DOHH2 (cell line): ENCODE results near the gene RAD51.

ENCODE experiments used
- H3F3A ChIP-seq: fragments of 200-600 bp; sonication (generic), shearing (Covaris generic); 2 replicates; pipeline ENCODE4 v1.6.0; 2016; ENCODE audit warnings: antibody characterized with exemption, mild to moderate bottlenecking; ENCODE audit not compliant: control insufficient read depth, insufficient read depth
- H3K27ac ChIP-seq: fragments of 200-600 bp; sonication (generic); 2 replicates; pipeline ENCODE4 v1.5.1; 2014; ENCODE audit warnings: low read depth, mild to moderate bottlenecking, low read length, moderate library complexity
- H3K27me3 ChIP-seq: fragments of 200-600 bp; sonication (generic); 2 replicates; pipeline ENCODE4 v1.6.1; 2014; ENCODE audit warnings: mild to moderate bottlenecking, low read length, mixed read lengths; ENCODE audit not compliant: control insufficient read depth
- H3K36me3 ChIP-seq: fragments of 200-600 bp; sonication (generic); 2 replicates; pipeline ENCODE4 v1.6.1; 2014; ENCODE audit warnings: mild to moderate bottlenecking, low read length, moderate library complexity, mixed read lengths; ENCODE audit not compliant: control insufficient read depth
- H3K4me1 ChIP-seq: fragments of 200-600 bp; sonication (generic); 2 replicates; pipeline ENCODE4 v1.6.1; 2014; ENCODE audit warnings: mild to moderate bottlenecking, low read length, mixed read lengths; ENCODE audit not compliant: control insufficient read depth
- H3K4me2 ChIP-seq: fragments of 200-600 bp; sonication (generic); 2 replicates; pipeline ENCODE4 v1.6.0; 2014; ENCODE audit warnings: mild to moderate bottlenecking, low read length, moderate library complexity
- H3K4me3 ChIP-seq: fragments of 200-600 bp; sonication (generic); 2 replicates; pipeline ENCODE4 v1.5.1; 2014; ENCODE audit warnings: mild to moderate bottlenecking, low read length, mixed read lengths
- H3K79me2 ChIP-seq: fragments of 200-600 bp; sonication (generic); 2 replicates; pipeline ENCODE4 v1.6.1; 2014; ENCODE audit warnings: mild to moderate bottlenecking, low read length, mixed read lengths; ENCODE audit not compliant: control insufficient read depth
- H3K9me2 ChIP-seq: fragments of 200-600 bp; sonication (generic); replicated peaks from 2 replicates; pipeline ENCODE4 v1.6.1; 2014; ENCODE audit warnings: mild to moderate bottlenecking, low read length, mixed read lengths; ENCODE audit not compliant: control insufficient read depth
- H3K9me3 ChIP-seq: fragments of 200-600 bp; sonication (generic); 2 replicates; pipeline ENCODE4 v1.6.1; 2014; ENCODE audit warnings: antibody characterized with exemption, low read length, mixed read lengths; ENCODE audit not compliant: control insufficient read depth, insufficient read depth
- H4K20me1 ChIP-seq: fragments of 200-600 bp; sonication (generic); 2 replicates; pipeline ENCODE4 v1.6.0; 2014; ENCODE audit warnings: low read depth, mild to moderate bottlenecking, antibody characterized with exemption, low read length, moderate library complexity; ENCODE audit not compliant: control insufficient read depth, insufficient read depth
- CTCF ChIP-seq: fragments of 200-600 bp; sonication (generic); IDR thresholded peaks from one replicate; pipeline ENCODE4 v1.5.1; 2014; ENCODE audit warnings: antibody characterized with exemption, mild to moderate bottlenecking, low read depth, low read length; ENCODE audit not compliant: poor library complexity, severe bottlenecking
- EZH2phosphoT487 ChIP-seq: fragments of 200-600 bp; sonication (generic); IDR thresholded peaks from 2 replicates; pipeline ENCODE4 v1.6.1; 2017; ENCODE audit warnings: borderline replicate concordance, mild to moderate bottlenecking, antibody characterized with exemption, low read length, moderate library complexity, mixed read lengths

Gene RAD51

GRCh38 chr15:40736575-40736974, 41.6 kb downstream of the RAD51 start:
- Histone ChIP-seq H3K4me3 (no peak overlapping the region), H3K9me2 (no peaks in the 10 kb centered on the region), H4K20me1 (no peaks in the 10 kb centered on the region), H3K27ac (no peak overlapping the region), H3K4me2 (no peak overlapping the region), H3K36me3 (peaks cover 92% of the 10 kb centered on the region), H3K4me1 (no peaks in the 10 kb centered on the region), H3K79me2 (no peaks in the 10 kb centered on the region), H3K9me3 (no peaks in the 10 kb centered on the region), H3F3A (peaks cover 4% of the 10 kb centered on the region; the same call in 1 of the 2 replicates), H3K27me3 (no peaks in the 10 kb centered on the region)
- TF ChIP-seq CTCF: no peak
- no peak for TF ChIP-seq EZH2phosphoT487

GRCh38 chr15:40737048-40737447, 42.1 kb downstream of the RAD51 start:
- H3K4me1 ChIP-seq: no peaks in the 10 kb centered on the region
- no peaks in the 10 kb centered on the region for H3K27me3 ChIP-seq
- H3K36me3 ChIP-seq: peaks cover 88% of the 10 kb centered on the region
- H3K4me3 ChIP-seq: no peak overlapping the region
- H4K20me1 ChIP-seq: no peaks in the 10 kb centered on the region
- no peak overlapping the region for H3K27ac ChIP-seq
- H3K9me3 ChIP-seq: no peaks in the 10 kb centered on the region
- TF ChIP-seq CTCF (no peak), EZH2phosphoT487 (no peak)
- no peak overlapping the region for H3K4me2 ChIP-seq
- no peaks in the 10 kb centered on the region for H3K79me2 ChIP-seq
- H3F3A ChIP-seq: peaks cover 4% of the 10 kb centered on the region; the same call in 1 of the 2 replicates
- no peaks in the 10 kb centered on the region for H3K9me2 ChIP-seq

GRCh38 chr15:40739047-40739446, 44.1 kb downstream of the RAD51 start:
- H3K27ac ChIP-seq: no peak overlapping the region
- no peaks in the 10 kb centered on the region for H3K9me2 ChIP-seq
- H3K36me3 ChIP-seq: peaks cover 91% of the 10 kb centered on the region
- no peaks in the 10 kb centered on the region for H3K4me1 ChIP-seq
- no peak for TF ChIP-seq EZH2phosphoT487
- TF ChIP-seq CTCF: no peak
- H3K27me3 ChIP-seq: no peaks in the 10 kb centered on the region
- H3K4me2 ChIP-seq: no peak overlapping the region
- H3K79me2 ChIP-seq: no peaks in the 10 kb centered on the region
- H3K4me3 ChIP-seq: no peak overlapping the region
- H4K20me1 ChIP-seq: no peaks in the 10 kb centered on the region
- no peaks in the 10 kb centered on the region for H3K9me3 ChIP-seq
- peaks cover 4% of the 10 kb centered on the region; the same call in 1 of the 2 replicates for H3F3A ChIP-seq
